K562 (cell line): Measurements from ENCODE around the gene KCNAB2. TPM values are rescaled to one million over a fixed set of nuclear protein-coding genes. Genes with fewer than 3 reads are reported as not detected.
A peak's percentile ranks its signal among the peaks of the same experiment; 100 is the strongest.

ENCODE experiments used
- ATAC-seq: fragments of 200-7000 bp; cut with Tn5 transposase; 3 replicates; pipeline ENCODE4 v1.9.1; 2020; ENCODE audit warnings: moderate library complexity
- BruUV-seq: library from RNA; stranded (reverse); fragments of 400-500 nt; replicated peaks from 2 replicates; lab custom pipeline; 2021; lab: Mats Ljungman, UMichigan
- CTCF ChIA-PET: fragments of 300-600 bp; formaldehyde crosslinking; extraction: SDS; loops from one replicate; lab custom pipeline; 2021; ENCODE audit warnings: low intra/inter-chr PET ratio; lab: Yijun Ruan, JAX
- POLR2A ChIA-PET: fragments of 300-600, 350-650 bp; sonication (Branson Sonifier 250); formaldehyde crosslinking; extraction: SDS; loops from one replicate; lab custom pipeline; 2021; ENCODE audit warnings: antibody characterized with exemption, inconsistent platforms; lab: Yijun Ruan, JAX
- DNase-seq, 4 experiments: peaks; one replicate each; pipeline versions ENCODE4 v3.0.0 to v3.0.0-alpha.2; 2011 to 2018; ENCODE audit warnings: low spot score in 3 of 4, mixed read lengths in 3 of 4; ENCODE audit errors: extremely low read depth in 1 of 4
- FAIRE-seq: peaks from 2 replicates; lab custom pipeline; 2011; peaks lifted over from hg19 to GRCh38; lab: Jason Lieb, UNC
- H2AFZ ChIP-seq: 2 replicates; pipeline ENCODE4 v1.6.0; 2011; ENCODE audit warnings: low read depth, low read length, control low read depth, inconsistent platforms
- H3K27ac ChIP-seq: fragments of 200-600 bp; 3 replicates; pipeline ENCODE4 v1.8.0; 2011; ENCODE audit warnings: low read depth, mild to moderate bottlenecking, control low read depth, inconsistent platforms, low read length, moderate library complexity, mixed read lengths; ENCODE audit errors: extremely low read depth
- H3K27me3 ChIP-seq, 2 experiments: fragments of 300-600 bp in 1 of 2; 2 replicates in 1 of 2; 3 replicates in 1 of 2; pipeline versions ENCODE4 v1.6.0 to v1.8.0; 2011; ENCODE audit warnings: inconsistent platforms in 2 of 2, low read length in 2 of 2, mild to moderate bottlenecking in 1 of 2, mixed read lengths in 1 of 2, moderate library complexity in 1 of 2; ENCODE audit not compliant: control insufficient read depth in 2 of 2, insufficient read depth in 2 of 2
- H3K36me3 ChIP-seq: fragments of 300-600 bp; 3 replicates; pipeline ENCODE4 v1.8.0; 2011; ENCODE audit warnings: mild to moderate bottlenecking, low read length, inconsistent platforms; ENCODE audit not compliant: control insufficient read depth, insufficient read depth
- H3K4me1 ChIP-seq, 2 experiments: fragments of 200-600 bp in 1 of 2; replicated peaks in 1 of 2; 2 replicates in 1 of 2; 3 replicates in 1 of 2; pipeline versions ENCODE4 v1.5.1 to v1.8.0; 2011; ENCODE audit warnings: inconsistent platforms in 2 of 2, low read length in 2 of 2, mild to moderate bottlenecking in 1 of 2, mixed read lengths in 1 of 2, moderate library complexity in 1 of 2; ENCODE audit not compliant: control insufficient read depth in 2 of 2, insufficient read depth in 2 of 2
- H3K4me2 ChIP-seq: 2 replicates; pipeline ENCODE4 v1.6.1; 2011; ENCODE audit warnings: low read length, control low read depth, inconsistent platforms, mixed read lengths; ENCODE audit not compliant: insufficient read depth
- H3K4me3 ChIP-seq: fragments of 200-600 bp; sonication (generic), shearing (Covaris generic); 2 replicates; pipeline ENCODE4 v1.5.1; 2016; ENCODE audit warnings: control low read depth, inconsistent platforms
- H3K79me2 ChIP-seq: fragments of 200-600 bp; 3 replicates; pipeline ENCODE4 v1.8.0; 2011; ENCODE audit warnings: low read length, inconsistent platforms; ENCODE audit not compliant: control insufficient read depth, insufficient read depth
- H3K9ac ChIP-seq, 2 experiments: 2 replicates each; pipeline versions ENCODE4 v1.6.0 to v1.6.1; 2011; ENCODE audit warnings: low read depth in 2 of 2, low read length in 2 of 2, control low read depth in 1 of 2, inconsistent platforms in 1 of 2, mild to moderate bottlenecking in 1 of 2, mixed read lengths in 1 of 2; ENCODE audit not compliant: insufficient read depth in 1 of 2
- H3K9me1 ChIP-seq: one replicate; pipeline ENCODE4 v1.6.0; 2011; ENCODE audit warnings: inconsistent platforms, mild to moderate bottlenecking, low read length, moderate library complexity; ENCODE audit not compliant: control insufficient read depth, insufficient read depth
- H3K9me3 ChIP-seq: replicated peaks from 2 replicates; pipeline ENCODE4 v1.5.1; 2011; ENCODE audit warnings: low read depth, low read length, inconsistent platforms; ENCODE audit not compliant: control insufficient read depth, insufficient read depth
- H4K20me1 ChIP-seq: replicated peaks from 2 replicates; pipeline ENCODE4 v1.6.1; 2011; ENCODE audit warnings: low read length, inconsistent platforms, mixed read lengths; ENCODE audit not compliant: control insufficient read depth, insufficient read depth
- CHCHD3 ChIP-seq: fragments of 250-450 bp; sonication (Bioruptor Pico); IDR thresholded peaks from 2 replicates; pipeline ENCODE4 v2.1.2; 2022; ENCODE audit warnings: mild to moderate bottlenecking
- ILF3 ChIP-seq: fragments of 450-650 bp; IDR thresholded peaks from 2 replicates; pipeline ENCODE4 v1.6.1; 2018; ENCODE audit warnings: antibody characterized with exemption, mild to moderate bottlenecking, moderate library complexity, borderline replicate concordance
- LCOR ChIP-seq: sonication (generic); formaldehyde crosslinking; IDR thresholded peaks from 2 replicates; pipeline ENCODE4 v1.8.0; 2022; ENCODE audit warnings: mild to moderate bottlenecking, missing genetic modification reagents
- POLR2AphosphoS5 ChIP-seq: IDR thresholded peaks from 2 replicates; pipeline ENCODE4 v1.6.1; 2011; ENCODE audit warnings: mild to moderate bottlenecking, low read depth, low read length, moderate library complexity; ENCODE audit not compliant: control insufficient read depth, insufficient read depth
- ZNF12 ChIP-seq: sonication (generic); formaldehyde crosslinking; IDR thresholded peaks from 2 replicates; pipeline ENCODE4 v1.4.0; 2020; ENCODE audit warnings: mild to moderate bottlenecking, missing genetic modification reagents
- ZNF445 ChIP-seq: fragments of 250-450 bp; sonication (Bioruptor Pico); IDR thresholded peaks from 2 replicates; pipeline ENCODE4 v1.4.0; 2020; ENCODE audit warnings: low read depth, mild to moderate bottlenecking, moderate library complexity
- WGBS: fragments of 100-300 bp; shearing (Covaris generic); methylation state at CpG from one replicate; pipeline ENCODE4 v1.1.6; 2016; ENCODE audit warnings: low coverage, mixed read lengths; ENCODE audit not compliant: insufficient coverage; ENCODE audit errors: missing lambda C conversion rate; 5-methylcytosine and 5-hydroxymethylcytosine counted together
- in situ Hi-C: fragments of 300-500 bp; cut with MboI; formaldehyde crosslinking; loops from 4 replicates; pipeline ENCODE4 v1.15.0; 2018; ENCODE audit warnings: inconsistent platforms, mixed read lengths
- intact Hi-C: fragments of 100-400 bp; cut with micrococcal nuclease; formaldehyde crosslinking; loops from 2 replicates; pipeline ENCODE4 v1.14.2; 2022
- polyA plus RNA-seq, 8 experiments: library from polyadenylated mRNA; depleted of rRNA in 4 of 8; stranded (reverse) in 5 of 8; unstranded in 3 of 8; fragments of >200 nt; fragmentation: Nextera tagmentation in 2 of 8; fragmentation: Illumina TruSeq in 1 of 8; extraction: Ambion mirVana in 2 of 8; extraction: Trizol in 1 of 8; gene quantifications; 2 replicates each; pipeline versions ENCODE4 v1.2.1 to v1.2.3, GENCODE V29; 2011 to 2014; ENCODE audit warnings: inconsistent platforms in 1 of 8, missing spikeins in 1 of 8
- total RNA-seq, 7 experiments: library from RNA; depleted of rRNA in 6 of 7; stranded (reverse); fragments of >200 nt in 6 of 7; fragmentation: Illumina TruSeq in 2 of 7; extraction: Trizol in 2 of 7; gene quantifications; 2 replicates each; pipeline versions ENCODE4 v1.2.1 to v1.2.3, GENCODE V29; 2011 to 2021; ENCODE audit warnings: low replicate concordance in 1 of 7
- TF ChIP-seq, protein P1 (sequence below): sonication (generic); formaldehyde crosslinking; IDR thresholded peaks from 2 replicates; pipeline ENCODE4 v1.8.0; 2023; ENCODE audit warnings: mild to moderate bottlenecking, missing genetic modification reagents
- TF ChIP-seq, protein P2 (sequence below): sonication (generic); formaldehyde crosslinking; IDR thresholded peaks from 2 replicates; pipeline ENCODE4 v1.9.0; 2022; ENCODE audit warnings: mild to moderate bottlenecking, missing genetic modification reagents
- TF ChIP-seq, protein P3 (sequence below): fragments of 250-450 bp; sonication (Bioruptor Pico); IDR thresholded peaks from 2 replicates; pipeline ENCODE4 v1.4.0; 2020; ENCODE audit warnings: mild to moderate bottlenecking, moderate library complexity, borderline replicate concordance

Gene KCNAB2
- total and polyA plus RNA-seq, 9 of the 15 experiments (the other 6 are each of a cell fraction or from before 2014, with no cell fraction given), result 1.8 to 15.8 (median 7.1) TPM

DNA sequence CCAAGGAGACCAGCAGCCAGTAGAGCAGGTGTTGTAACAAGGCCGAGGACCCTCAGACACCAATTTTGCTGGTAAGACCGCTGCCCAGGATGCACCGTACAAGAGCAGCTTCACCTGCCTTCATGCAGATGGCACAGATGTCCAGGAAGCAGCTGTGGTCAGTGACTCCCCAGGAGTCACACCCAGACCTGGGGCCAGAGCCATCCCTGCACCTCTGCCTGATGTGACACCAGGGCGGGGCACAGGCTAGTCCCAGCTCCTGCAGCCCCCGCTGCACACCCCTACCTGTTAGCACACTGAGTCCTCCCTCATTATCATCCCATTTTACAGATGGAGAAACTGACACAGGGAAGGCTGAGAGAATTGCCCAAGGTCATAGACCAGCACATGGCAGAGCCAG lies 16.3 kb upstream of the KCNAB2 start (continued):
- TF ChIP-seq, protein P1, sequence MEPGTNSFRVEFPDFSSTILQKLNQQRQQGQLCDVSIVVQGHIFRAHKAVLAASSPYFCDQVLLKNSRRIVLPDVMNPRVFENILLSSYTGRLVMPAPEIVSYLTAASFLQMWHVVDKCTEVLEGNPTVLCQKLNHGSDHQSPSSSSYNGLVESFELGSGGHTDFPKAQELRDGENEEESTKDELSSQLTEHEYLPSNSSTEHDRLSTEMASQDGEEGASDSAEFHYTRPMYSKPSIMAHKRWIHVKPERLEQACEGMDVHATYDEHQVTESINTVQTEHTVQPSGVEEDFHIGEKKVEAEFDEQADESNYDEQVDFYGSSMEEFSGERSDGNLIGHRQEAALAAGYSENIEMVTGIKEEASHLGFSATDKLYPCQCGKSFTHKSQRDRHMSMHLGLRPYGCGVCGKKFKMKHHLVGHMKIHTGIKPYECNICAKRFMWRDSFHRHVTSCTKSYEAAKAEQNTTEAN (CRISPR knock-in tag), result no peak
- TF ChIP-seq ILF3, result no peak

DNA sequence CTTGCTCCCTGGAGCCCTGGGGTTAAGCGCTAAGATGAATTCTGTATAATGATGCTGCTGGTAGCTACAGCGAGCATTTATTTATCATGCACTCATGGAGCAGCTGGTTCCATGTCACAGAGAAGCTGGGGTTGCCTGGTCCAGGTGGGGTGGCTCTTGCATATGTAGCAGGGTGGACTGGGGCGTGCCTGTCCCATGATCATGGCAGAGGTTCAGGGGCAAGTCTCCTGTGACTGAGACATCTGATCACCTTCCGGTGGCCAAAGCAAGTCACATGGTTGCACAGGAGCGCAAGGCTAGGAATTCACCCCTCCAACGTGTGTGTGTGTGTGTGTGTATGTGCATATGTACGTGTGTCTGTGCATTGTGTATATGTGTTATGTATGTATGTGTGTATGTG lies 15.6 kb upstream of the KCNAB2 start:
- Histone ChIP-seq H2AFZ (no peak overlapping the region), H3K9me1 (no peaks in the 10 kb centered on the region)
- WGBS, result 61% methylated on average over 7 of the region's 7 CpGs
- TF ChIP-seq, protein P2, sequence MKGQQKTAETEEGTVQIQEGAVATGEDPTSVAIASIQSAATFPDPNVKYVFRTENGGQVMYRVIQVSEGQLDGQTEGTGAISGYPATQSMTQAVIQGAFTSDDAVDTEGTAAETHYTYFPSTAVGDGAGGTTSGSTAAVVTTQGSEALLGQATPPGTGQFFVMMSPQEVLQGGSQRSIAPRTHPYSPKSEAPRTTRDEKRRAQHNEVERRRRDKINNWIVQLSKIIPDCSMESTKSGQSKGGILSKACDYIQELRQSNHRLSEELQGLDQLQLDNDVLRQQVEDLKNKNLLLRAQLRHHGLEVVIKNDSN (CRISPR knock-in tag), result 0 out of 2 replicates have a peak, but pooled peaks have one; percentile 21
- TF ChIP-seq ILF3 (no peak), ZNF12 (CRISPR knock-in tag) (no peak), CHCHD3 (CRISPR knock-in tag) (no peak), ZNF445 (CRISPR knock-in tag) (no peak), POLR2AphosphoS5 (no peak), LCOR (no peak)
- TF ChIP-seq, protein P3, sequence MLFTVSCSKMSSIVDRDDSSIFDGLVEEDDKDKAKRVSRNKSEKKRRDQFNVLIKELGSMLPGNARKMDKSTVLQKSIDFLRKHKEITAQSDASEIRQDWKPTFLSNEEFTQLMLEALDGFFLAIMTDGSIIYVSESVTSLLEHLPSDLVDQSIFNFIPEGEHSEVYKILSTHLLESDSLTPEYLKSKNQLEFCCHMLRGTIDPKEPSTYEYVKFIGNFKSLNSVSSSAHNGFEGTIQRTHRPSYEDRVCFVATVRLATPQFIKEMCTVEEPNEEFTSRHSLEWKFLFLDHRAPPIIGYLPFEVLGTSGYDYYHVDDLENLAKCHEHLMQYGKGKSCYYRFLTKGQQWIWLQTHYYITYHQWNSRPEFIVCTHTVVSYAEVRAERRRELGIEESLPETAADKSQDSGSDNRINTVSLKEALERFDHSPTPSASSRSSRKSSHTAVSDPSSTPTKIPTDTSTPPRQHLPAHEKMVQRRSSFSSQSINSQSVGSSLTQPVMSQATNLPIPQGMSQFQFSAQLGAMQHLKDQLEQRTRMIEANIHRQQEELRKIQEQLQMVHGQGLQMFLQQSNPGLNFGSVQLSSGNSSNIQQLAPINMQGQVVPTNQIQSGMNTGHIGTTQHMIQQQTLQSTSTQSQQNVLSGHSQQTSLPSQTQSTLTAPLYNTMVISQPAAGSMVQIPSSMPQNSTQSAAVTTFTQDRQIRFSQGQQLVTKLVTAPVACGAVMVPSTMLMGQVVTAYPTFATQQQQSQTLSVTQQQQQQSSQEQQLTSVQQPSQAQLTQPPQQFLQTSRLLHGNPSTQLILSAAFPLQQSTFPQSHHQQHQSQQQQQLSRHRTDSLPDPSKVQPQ (CRISPR knock-in tag), result no peak
- TF ChIP-seq, all 486 proteins: peak for 1
- Histone ChIP-seq H3K9me3 (no peaks in the 10 kb centered on the region), H3K4me3 (no peak overlapping the region), H3K79me2 (no peaks in the 10 kb centered on the region), H4K20me1 (peaks cover 58% of the 10 kb centered on the region), H3K4me2 (no peak overlapping the region), H3K27me3 (peaks cover 0 to 5% of the 10 kb centered on the region in 2 experiments; a peak in 2 of 5 replicates), H3K9ac (no peak overlapping the region), H3K4me1 (peaks cover 0 to 35% of the 10 kb centered on the region in 2 experiments; a peak in 2 of 5 replicates), H3K36me3 (no peaks in the 10 kb centered on the region), H3K27ac (no peak overlapping the region)
- intact Hi-C loops, result no loop called here
- ChIA-PET POLR2A (interaction anchor here (0.5 kb wide), 1 partner anchor 33 kb away, joined by 3 read pairs; no protein-coding TSS in a partner anchor), CTCF (no interaction called here)
- no peak for DNase-seq
- in situ Hi-C loops, result no loop called here
- no TSS peak for BruUV-seq
- ATAC-seq, result no peak
- peak; percentile 62 for FAIRE-seq
